Smooth muscle cell (in vitro differentiated cells): ENCODE measurements around the gene CEND1. TPM values are rescaled to one million over a fixed set of nuclear protein-coding genes. Genes with fewer than 3 reads are reported as not detected.

ENCODE experiments used
- DNase-seq: peaks from one replicate; lab custom pipeline; 2025; ENCODE audit not compliant: unreplicated experiment; lab: John Stamatoyannopoulos, UW
- H2AFZ ChIP-seq: fragments of 200-600 bp; sonication (generic); 2 replicates; pipeline ENCODE4 v1.6.0; 2016; ENCODE audit warnings: antibody characterized with exemption, low read depth, mild to moderate bottlenecking
- H3F3A ChIP-seq: fragments of 200-600 bp; sonication (generic); 2 replicates; pipeline ENCODE4 v1.6.0; 2017; ENCODE audit warnings: antibody characterized with exemption, low read depth
- H3K27ac ChIP-seq: fragments of 200-600 bp; sonication (generic); 2 replicates; pipeline ENCODE4 v1.5.1; 2016; ENCODE audit warnings: low read depth, mild to moderate bottlenecking
- H3K27me3 ChIP-seq: fragments of 200-600 bp; sonication (generic); 2 replicates; pipeline ENCODE4 v1.6.1; 2016; ENCODE audit warnings: low read depth, mild to moderate bottlenecking
- H3K36me3 ChIP-seq: fragments of 200-600 bp; sonication (generic); 2 replicates; pipeline ENCODE4 v1.5.1; 2016; ENCODE audit warnings: low read depth
- H3K4me1 ChIP-seq: fragments of 200-600 bp; sonication (generic); 2 replicates; pipeline ENCODE4 v1.5.1; 2016; ENCODE audit warnings: low read depth
- H3K4me2 ChIP-seq: fragments of 200-600 bp; sonication (generic); 2 replicates; pipeline ENCODE4 v1.6.0; 2016; ENCODE audit warnings: mild to moderate bottlenecking
- H3K4me3 ChIP-seq: fragments of 200-600 bp; sonication (generic); 2 replicates; pipeline ENCODE4 v1.5.1; 2016; ENCODE audit warnings: mild to moderate bottlenecking
- H3K79me2 ChIP-seq: fragments of 200-600 bp; sonication (generic); 2 replicates; pipeline ENCODE4 v1.6.0; 2016; ENCODE audit warnings: low read depth, mild to moderate bottlenecking
- H3K9ac ChIP-seq: fragments of 200-600 bp; sonication (generic); 2 replicates; pipeline ENCODE4 v1.6.0; 2016; ENCODE audit warnings: low read depth
- H3K9me3 ChIP-seq: fragments of 200-600 bp; sonication (generic); replicated peaks from 2 replicates; pipeline ENCODE4 v1.5.1; 2016; ENCODE audit warnings: low read depth
- H4K20me1 ChIP-seq: fragments of 200-600 bp; sonication (generic); 2 replicates; pipeline ENCODE4 v1.6.0; 2016; ENCODE audit warnings: low read depth
- CTCF ChIP-seq: fragments of 200-600 bp; sonication (generic); IDR thresholded peaks from 2 replicates; pipeline ENCODE4 v1.5.1; 2017; ENCODE audit warnings: borderline replicate concordance, mild to moderate bottlenecking, antibody characterized with exemption; ENCODE audit not compliant: insufficient read depth, poor library complexity, severe bottlenecking
- WGBS: methylation state at CpG from one replicate; pipeline ENCODE4 v1.1.7; 2016; ENCODE audit warnings: low lambda C conversion rate; 5-methylcytosine and 5-hydroxymethylcytosine counted together
- polyA plus RNA-seq: library from polyadenylated mRNA; unstranded; fragments of >200 nt; fragmentation: Nextera tagmentation; extraction: Ambion mirVana; gene quantifications from 2 replicates; pipeline ENCODE4 v1.2.1, GENCODE V29; 2016
- total RNA-seq: library from RNA; depleted of rRNA; stranded (reverse); fragments of >200 nt; gene quantifications from 2 replicates; pipeline ENCODE4 v1.2.3, GENCODE V29; 2014

Gene CEND1
- total and polyA plus RNA-seq, 2 experiments from 2014 or later: 0.13 TPM; not detected in 1

- WGBS: 97% methylated on average over 18 of the region's 18 CpGs
- H3K4me3 ChIP-seq: no peak overlapping the region
- TF ChIP-seq CTCF: no peak
These were observed 25.4 kb downstream of the CEND1 start for GRCh38 chr11:764322-765024.

DNA sequence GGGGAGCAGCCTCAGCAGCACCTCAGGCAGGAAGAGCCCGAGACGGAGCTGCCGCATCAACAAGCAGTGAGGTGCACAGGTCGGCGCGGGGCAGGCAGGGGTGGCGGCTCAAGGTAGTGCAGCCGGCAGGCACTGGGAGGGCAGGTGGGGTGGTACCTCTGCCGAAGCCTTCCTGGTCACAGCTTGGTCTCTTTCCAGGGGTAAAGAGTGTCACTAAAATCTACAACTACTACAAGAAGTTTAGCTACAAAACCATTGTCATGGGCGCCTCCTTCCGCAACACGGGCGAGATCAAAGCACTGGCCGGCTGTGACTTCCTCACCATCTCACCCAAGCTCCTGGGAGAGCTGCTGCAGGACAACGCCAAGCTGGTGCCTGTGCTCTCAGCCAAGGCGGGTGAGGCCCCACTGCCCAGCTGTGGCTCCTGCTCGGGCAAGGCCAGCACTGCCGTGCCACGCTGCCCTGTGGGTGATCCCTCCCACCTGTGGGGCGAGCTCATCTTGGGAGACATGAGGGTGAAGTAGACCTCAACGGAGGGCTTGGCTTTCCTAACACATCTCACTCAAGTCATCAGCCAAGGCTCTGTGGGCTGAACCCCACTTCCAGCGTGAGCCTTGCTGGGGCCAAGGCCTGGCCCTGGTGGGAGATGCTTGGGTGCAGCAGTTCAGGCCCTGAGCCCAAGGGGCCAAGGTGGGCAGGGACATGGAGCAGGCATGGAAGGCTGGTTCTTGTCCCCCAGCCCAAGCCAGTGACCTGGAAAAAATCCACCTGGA is 26.2 kb downstream of the CEND1 start:
- peaks cover 6% of the 10 kb centered on the region for H3K36me3 ChIP-seq
- H3F3A ChIP-seq: peaks cover 16% of the 10 kb centered on the region
- H3K4me3 ChIP-seq: no peak overlapping the region
- H3K79me2 ChIP-seq: no peaks in the 10 kb centered on the region
- H3K9me3 ChIP-seq: no peaks in the 10 kb centered on the region
- H3K4me2 ChIP-seq: no peak overlapping the region
- peaks cover 62% of the 10 kb centered on the region for H4K20me1 ChIP-seq
- WGBS: 95% methylated on average over 22 of the region's 22 CpGs
- no peak for TF ChIP-seq CTCF
- H3K27ac ChIP-seq: no peak overlapping the region
- no peaks in the 10 kb centered on the region for H3K27me3 ChIP-seq
- H3K4me1 ChIP-seq: no peaks in the 10 kb centered on the region
- H3K9ac ChIP-seq: no peak overlapping the region
- no peak overlapping the region for H2AFZ ChIP-seq
- no peak for DNase-seq

More at GRCh38 chr11:764322-765024, 25.4 kb downstream of the CEND1 start:
- Histone ChIP-seq H3F3A (peaks cover 16% of the 10 kb centered on the region), H3K9ac (no peak overlapping the region), H3K27me3 (no peaks in the 10 kb centered on the region), H3K36me3 (peaks cover 6% of the 10 kb centered on the region), H3K4me2 (no peak overlapping the region), H3K27ac (no peak overlapping the region), H3K9me3 (no peaks in the 10 kb centered on the region), H4K20me1 (peaks cover 69% of the 10 kb centered on the region), H2AFZ (no peak overlapping the region), H3K79me2 (no peaks in the 10 kb centered on the region), H3K4me1 (no peaks in the 10 kb centered on the region)
- no peak for DNase-seq

DNA sequence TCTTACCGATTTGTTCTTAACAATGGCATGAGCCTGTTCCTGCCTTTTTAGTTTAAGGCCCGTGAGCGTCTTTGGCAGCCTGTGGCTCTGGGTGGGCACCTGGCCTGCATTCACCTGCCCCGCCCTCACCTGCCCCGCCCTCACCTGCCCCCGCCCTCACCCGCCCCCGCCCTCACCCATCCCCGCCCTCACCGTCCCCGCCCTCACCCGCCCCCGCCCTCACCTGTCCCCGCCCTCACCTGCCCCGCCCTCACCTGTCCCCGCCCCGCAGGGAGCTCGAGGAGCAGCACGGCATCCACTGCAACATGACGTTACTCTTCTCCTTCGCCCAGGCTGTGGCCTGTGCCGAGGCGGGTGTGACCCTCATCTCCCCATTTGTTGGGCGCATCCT is 26.8 kb downstream of the CEND1 start:
- no peak overlapping the region for H3K4me3 ChIP-seq
- no peak overlapping the region for H3K27ac ChIP-seq
- no peaks in the 10 kb centered on the region for H3K27me3 ChIP-seq
- DNase-seq: no peak
- no peak overlapping the region for H2AFZ ChIP-seq
- no peak for TF ChIP-seq CTCF
- no peaks in the 10 kb centered on the region for H3K79me2 ChIP-seq
- peaks cover 16% of the 10 kb centered on the region for H3F3A ChIP-seq
- WGBS: 60% methylated on average over 14 of the region's 24 CpGs
- no peak overlapping the region for H3K9ac ChIP-seq
- H3K4me2 ChIP-seq: no peak overlapping the region
- H3K36me3 ChIP-seq: peaks cover 6% of the 10 kb centered on the region
- H3K9me3 ChIP-seq: no peaks in the 10 kb centered on the region
- H3K4me1 ChIP-seq: no peaks in the 10 kb centered on the region
- H4K20me1 ChIP-seq: peaks cover 59% of the 10 kb centered on the region
